HTR-8/SVneo (cell line): ENCODE results near the gene APOBEC3B.
"Not testable (repeated sequence)": the region's sequence is repeated elsewhere in the genome, so short reads cannot be mapped to it uniquely, and the experiment has no call there.

Source experiments
- DNase-seq: peaks from one replicate; pipeline ENCODE4 v3.0.0; 2011; ENCODE audit warnings: low spot score, mixed read lengths; ENCODE audit not compliant: insufficient read length
- FAIRE-seq: peaks from 2 replicates; lab custom pipeline; 2011; peaks lifted over from hg19 to GRCh38; lab: Jason Lieb, UNC

APOBEC3B gene

DNA sequence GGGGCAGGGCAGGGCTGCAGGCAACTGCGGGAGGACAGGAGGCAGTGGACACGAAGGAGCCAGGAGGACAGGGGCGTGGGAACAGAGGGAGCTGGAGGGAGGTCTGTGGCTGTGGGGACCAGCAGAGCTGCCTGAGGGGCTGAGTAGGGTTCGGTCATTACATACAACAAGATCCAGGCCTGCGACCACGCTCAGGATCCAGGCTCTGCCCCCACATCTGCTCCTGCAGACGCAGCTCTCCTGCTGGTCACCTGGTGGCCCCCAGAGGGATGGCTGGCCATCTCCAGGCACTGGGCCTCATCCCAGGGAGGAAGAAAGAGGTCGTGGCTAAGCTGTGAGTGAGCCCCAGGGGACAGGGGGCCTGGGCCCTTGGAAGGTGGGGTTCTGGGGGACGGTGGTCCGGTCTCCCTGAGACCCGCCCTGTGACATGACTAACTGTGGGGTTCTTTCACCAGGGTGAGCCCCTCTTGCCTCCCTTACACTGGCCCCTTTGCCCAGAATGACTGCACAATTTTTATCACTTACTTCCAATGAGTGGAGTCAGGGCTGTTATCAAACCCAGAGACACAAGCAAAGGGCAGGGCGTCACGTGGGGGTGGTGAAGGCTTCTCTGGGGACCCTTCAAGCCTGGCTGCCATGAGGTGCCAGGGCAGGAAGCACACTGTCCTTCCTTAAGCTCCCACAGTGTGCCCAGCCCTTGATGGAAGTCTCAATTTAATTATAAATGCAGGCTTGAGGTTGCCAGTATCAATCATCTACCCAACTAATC, 31.4 kb upstream of the APOBEC3B start:
- DNase-seq (no peak), FAIRE-seq (no peak)

DNA sequence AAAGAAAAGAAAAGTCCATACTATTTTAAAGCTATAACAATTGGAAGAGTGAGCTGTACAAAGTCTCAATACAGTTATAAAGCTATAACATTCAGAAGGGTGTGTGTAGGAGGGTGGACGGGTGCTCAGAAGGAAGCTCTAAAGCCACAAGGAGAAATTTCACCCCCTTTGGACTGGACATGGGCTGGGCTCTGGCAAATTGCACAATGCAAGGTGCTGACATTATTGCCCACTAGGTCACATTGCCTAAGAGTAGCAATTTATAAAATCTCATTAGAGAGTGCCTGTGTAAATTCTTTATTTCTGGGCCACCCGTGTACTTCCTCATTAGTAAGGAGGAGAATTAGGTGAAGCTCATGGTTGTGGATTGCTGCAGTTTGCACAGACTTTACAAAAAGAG, 30.4 kb upstream of the APOBEC3B start:
- DNase-seq: no peak

DNA sequence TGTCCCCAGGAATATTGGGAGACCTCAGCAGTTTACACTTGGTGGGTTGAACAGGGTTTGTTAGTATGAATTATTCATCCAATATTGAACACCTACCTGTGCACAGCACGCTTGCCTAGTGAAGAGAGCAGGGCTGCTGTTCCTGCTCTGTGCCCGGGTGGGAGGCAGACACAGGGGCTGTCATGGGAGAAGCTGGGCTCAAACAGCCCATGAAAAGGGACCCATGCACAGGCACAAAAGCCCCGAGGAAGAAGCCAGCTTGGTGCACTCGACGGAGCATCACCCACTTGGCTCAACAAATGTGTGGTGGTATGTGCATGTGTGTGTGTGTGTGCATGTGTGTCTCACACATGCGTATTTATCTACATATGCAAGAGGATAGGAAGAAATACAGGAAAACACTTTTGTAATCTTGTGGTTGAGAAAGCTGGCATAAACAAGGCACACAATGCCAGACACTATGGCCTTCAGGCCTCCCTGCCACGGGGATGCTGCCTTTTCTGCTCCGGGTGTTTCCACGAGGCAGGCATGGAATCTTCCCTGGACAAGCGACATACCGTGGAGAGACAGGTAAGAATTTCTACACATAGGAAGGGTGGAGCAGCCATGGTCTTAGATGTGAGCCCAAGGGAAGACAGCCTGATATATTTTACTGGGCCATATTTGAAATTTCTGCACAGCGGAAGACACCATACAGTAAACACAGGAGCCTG, 29.7 kb upstream of the APOBEC3B start:
- DNase-seq (no peak), FAIRE-seq (no peak)

More for the DNA sequence above, 30.4 kb upstream of the APOBEC3B start:
- no peak for FAIRE-seq

DNA sequence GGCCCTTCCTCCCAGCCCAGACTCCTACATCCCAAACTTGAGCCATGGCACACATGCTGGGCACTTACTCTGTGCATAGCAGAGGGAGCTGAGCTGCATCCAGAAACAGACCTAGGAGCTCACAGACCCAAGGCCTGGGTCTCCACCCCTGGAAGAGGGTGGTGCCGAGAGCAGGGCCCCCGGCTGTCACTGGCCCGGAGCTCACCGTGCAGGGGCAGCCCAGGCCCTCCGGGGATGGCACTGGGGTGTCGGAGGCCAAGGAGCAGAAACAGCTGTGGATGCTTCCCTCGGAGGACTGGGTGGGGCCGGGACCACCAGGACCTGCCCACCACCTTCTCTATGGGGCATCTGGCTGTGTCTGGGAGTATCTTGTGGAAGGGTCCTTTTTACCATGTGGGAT, 29.1 kb upstream of the APOBEC3B start:
- DNase-seq (no peak), FAIRE-seq (no peak)

DNA sequence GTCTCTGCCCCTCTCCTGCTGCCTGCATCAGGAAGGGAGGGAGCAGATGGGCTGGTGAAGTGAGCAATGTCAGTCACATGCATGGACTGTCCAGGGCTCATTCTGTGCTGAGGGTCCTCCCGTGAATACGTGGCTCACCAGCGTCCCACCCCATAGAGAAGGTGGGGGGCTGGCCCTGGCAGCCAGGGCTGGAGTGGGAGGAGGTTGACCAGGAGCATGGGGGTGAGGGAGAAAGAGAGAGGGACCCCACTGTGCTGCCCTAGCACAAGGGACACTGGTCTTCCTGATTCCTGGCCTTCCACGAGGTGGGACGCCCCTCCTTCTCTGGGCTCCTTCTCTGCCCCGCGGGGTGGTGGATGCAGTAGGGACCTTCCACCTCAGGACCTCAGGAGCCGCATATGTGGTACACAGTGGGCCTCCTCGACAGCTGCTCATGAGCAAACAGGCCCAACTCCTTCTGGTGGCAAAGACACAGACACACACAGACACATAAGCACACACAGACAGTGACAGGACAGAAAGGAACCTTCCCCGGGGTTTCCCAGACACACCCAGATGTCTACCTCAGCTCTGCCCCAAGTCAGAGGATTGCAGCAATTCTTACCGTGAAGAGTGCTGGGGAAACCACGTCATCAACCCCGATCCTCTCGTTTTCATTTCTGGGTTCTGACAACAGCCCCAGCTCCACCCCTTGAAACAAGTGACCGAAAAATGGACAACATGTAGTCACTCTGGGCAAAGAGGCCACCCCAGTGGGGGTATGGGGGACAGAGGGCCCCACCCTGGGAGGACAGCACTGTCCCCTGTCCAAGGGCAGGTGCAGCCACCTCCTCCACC, 28.4 kb upstream of the APOBEC3B start:
- FAIRE-seq (no peak), DNase-seq (no peak)

DNA sequence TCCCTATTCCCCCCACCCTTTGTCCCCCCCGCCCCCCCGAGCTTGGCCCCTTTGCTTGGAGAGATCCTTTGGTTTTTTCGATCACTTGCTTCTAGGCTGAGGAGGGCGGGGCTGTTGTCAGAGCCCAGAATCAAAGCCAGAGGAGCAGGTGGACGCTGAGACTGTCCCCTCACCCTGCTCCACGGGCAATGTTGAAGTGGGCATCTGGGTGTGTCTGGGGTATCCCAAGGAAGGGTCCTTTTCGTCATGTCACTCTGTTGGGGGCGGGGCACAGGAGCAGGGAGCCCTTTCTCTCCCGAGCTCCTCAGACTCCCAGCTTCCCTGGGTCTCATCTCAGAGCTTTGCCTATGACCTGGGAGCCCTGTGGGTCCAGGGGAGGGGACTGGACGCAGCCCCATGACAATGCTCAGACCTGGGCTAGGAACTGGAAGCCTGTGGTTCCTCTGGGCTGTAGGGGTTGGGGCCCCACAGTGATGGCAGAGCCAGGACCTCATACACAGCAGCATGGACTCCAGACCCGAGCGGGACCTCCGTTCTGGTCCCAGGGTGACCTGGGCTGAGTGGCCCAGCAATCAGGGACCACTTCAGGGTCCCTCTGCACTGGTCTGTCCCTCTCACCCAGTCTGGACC, 27.6 kb upstream of the APOBEC3B start:
- FAIRE-seq: no peak
- DNase-seq: no peak

DNA sequence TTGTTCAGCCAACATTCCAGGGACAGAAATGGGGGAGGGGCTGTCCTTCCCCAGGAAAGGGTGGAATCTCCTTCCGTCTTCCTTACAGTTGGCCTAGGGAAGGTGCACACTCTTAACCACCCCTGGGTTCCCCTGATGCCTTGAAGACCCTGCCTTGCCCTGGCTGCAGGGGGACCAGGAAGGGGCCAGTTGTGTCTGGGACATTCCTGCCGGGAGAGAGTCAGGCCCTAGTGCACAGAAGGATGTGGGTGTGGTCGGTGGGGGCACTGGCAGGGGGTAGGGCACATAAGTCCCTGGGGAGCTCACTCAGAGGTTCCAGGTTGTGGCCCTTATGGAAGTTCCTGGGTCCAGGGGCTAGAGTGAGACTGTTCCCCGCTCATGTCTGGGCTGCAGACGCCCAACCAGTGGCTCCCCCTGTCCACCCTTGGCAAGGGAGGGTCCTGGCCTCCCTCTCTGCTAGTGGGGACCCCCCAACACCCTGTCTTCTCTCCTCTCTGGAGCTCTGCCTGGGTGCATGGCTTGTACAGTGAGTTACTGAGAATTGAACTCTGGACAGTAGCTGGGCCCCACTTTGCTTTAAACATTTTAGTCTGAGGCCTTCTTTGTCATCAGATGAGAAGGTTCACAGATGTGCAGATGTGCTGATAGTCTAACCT, 26.8 kb upstream of the APOBEC3B start:
- no peak for DNase-seq
- FAIRE-seq: no peak

DNA sequence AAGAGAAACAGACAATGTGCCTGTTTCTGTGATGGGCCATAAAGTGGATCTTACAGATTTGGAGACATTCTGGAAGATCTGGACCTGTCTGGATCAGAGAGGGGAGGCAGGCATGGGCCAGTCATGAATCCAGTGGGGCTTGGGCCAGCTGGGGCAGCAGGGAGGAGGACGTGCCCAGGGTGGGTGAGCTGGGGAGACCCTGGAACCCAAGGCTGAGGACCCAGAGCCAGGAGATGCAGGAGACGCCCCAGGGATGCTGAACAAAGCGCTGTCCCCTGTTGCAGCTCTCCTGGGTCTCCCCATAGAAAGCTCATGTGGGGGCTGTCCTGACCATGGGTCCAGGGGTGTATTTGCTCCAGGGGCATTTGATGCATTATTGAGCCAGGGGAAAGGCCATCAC, 26.2 kb upstream of the APOBEC3B start:
- FAIRE-seq (no peak), DNase-seq (no peak)

DNA sequence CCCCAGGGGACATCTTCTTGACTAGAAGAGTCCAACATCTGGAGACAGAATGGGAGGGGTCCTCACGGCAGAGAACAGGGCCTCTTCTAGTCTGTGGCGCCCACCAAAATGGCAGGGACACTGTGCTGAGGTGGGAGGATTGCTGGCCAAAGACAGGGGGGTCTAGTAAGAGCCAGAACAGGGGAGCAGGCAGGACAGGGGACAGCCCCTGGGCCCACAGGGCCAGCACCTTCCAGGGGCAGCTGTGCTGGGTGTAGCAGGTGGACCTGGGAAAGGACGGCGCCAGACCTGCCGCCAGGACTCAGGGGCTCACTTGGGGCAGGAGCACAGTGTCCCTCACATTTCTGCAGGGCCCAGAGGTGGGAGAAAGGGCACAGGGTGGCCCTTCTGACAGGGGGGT, 25.6 kb upstream of the APOBEC3B start:
- FAIRE-seq: no peak
- DNase-seq: no peak

DNA sequence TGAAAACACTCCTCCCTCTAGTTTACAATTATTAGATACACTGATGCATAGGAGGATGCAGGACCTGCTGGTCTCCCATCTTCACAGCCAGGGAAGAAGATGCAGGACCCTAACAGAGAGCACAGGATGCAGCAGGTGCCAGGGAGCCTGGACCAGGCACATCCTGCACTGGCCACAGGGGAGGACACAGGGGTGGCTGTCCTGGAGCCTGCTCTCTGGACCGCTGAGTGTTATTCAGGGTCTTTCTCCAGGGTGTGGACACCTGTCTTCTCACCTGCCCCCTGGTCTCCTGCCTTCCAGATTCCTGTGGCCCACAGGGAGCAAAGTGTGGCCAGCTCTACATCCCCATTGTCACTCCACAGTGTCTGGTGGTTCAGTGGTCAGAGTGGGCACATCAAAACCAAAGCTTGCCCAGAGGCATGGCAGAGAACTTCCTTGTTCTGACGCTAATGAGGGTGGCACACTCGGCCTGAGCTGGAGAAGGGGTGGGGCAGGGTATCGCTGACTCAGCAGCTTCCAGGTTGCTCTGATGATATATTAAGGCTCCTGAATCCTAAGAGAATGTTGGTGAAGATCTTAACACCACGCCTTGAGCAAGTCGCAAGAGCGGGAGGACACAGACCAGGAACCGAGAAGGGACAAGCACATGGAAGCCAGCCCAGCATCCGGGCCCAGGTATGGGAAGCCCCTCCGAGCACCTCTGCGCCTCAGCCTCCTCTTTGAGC, 24.9 kb upstream of the APOBEC3B start, which contains the start of gene APOBEC3A:
TSS of gene APOBEC3A (plus strand) at position 564 of the 725 bp plus-strand sequence. CDS start at position 647, 83 bp downstream.
- no peak for FAIRE-seq
- no peak for DNase-seq

DNA sequence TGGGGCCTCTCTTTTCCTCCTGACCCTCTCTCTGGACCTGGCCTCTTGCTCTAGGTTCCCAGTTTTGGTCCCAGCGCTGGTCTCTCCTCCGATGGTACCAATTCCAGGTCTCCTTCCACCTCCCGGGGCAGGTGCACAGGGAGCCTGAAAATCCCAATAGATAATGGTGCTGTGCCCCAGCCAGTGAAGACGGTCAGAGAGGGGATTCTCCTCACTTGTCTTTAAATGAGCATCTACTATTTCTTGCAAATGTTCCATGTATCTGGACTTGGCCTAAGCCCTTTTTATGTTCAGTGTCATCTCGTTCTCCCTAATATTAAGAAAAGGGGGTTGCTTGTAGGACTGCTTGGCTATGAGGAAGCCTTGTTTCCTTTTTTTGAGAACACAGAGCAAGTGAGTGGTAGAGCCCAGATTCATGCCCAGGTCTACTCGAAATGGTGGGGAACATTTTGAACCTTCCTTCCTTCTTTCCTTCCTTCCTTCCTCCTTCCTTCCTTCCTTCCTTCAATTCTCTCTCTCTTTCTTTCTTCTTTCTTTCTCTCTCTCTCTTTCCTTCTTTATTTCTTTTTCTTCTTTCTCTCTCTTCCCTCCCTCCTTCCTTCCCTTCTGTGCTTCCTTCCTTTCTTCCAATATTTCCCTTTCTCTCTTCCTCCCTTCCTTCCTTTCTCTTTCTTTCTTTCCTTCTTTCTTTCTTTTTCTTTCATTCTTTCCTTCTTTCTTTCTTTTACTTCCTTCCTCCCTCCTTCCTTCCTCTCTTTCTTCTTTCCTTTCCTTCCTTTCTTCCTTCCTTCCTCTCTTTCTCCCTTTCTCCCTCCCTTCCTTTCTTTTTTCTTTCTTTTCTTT, 24.1 kb upstream of the APOBEC3B start:
- DNase-seq: no peak
- no peak for FAIRE-seq

DNA sequence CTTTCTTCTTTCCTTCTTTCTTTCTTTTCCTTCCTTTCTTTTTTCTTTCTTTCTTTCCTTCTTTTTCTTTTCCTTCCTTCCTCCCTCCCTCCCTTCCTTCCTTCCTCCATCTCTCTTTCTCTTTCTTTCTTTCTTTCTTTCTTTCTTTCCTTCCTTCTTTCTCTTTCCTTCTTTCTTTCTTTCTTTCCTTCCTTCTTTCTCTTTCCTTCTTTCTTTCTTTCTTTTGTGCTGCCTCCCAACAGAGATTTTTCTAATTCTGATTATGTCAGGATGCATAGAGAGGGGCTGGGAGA, 23.6 kb upstream of the APOBEC3B start:
- not testable (repeated sequence) for FAIRE-seq

DNA sequence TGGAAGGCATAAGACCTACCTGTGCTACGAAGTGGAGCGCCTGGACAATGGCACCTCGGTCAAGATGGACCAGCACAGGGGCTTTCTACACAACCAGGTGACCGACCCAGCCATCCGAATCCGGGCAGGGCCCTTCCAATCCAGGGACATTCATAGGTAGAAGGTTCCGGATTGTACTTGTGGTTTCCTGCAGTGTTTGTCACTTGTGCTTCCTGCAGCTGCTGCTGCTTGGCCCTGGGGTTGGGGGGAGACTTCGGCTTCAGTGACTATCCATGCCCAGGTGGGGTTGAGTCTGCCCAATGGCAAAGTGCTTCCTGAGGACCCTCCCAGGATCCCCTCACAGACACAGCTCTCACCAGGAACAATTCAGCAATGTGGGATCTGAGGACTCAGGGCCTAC, 22.6 kb upstream of the APOBEC3B start:
- DNase-seq (no peak), FAIRE-seq (no peak)

More for the DNA sequence above, 23.6 kb upstream of the APOBEC3B start:
- DNase-seq: not testable (repeated sequence)

DNA sequence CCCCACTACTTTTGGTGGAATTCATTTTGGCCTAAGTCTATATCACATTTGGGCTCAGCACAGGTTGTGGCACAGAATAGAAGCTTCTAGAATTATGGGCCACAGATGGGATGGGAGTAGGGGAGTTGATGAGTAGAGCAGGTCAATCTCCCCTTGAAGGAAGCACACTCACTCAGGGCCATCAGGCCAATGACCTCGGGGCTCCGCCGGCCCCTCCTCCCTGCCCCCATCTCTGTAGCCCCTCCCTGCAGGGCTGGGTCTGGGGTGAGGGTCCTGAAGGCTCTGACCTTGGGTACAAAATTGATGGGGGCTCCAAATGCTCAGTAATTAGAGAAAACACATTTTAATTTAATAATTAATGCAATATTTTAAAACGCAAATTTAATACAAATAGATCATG, 21.5 kb upstream of the APOBEC3B start:
- DNase-seq, FAIRE-seq: not testable (repeated sequence)

DNA sequence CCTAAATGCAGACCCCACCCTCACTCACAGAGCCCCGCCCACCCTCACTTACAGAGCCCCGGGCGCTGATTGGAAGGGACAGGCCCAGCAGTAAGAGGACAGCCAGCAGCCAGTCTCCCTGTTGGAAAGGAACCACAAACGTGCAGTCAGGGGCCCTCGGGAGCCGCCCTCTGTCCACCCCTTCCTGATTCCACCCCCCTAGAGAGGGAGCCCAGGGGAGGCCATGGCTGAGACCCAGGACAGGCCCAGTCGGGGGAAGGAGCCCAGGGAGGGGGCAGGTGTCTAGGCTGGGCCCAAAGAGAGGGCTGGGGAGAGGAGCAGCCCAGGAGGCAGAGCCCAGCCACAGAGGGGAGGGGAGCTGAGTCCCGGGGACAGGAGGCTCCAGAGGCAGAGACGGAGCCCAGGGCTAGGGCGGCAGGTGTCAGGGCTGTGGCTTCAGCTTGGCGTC, 18.8 kb upstream of the APOBEC3B start:
- FAIRE-seq, DNase-seq: not testable (repeated sequence)

DNA sequence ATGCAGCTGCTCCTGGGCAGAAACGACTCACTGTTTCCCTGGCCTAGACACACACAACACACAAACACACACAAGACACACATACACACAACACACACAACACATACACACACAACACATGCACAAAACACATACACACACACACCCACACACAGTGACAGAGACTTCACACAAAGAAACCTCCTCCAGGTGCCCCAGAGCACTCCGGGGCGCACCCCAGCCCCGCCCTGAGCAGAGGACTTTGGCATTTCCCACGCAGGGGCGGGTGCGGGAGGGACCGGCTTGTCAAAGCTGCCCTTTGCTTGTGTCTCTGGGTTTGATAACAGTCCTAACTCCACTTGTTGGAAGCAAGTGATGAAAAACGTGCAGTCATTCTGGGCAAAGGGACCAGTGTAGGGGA, 18.3 kb upstream of the APOBEC3B start:
- DNase-seq: no peak
- FAIRE-seq: peak; percentile 67

DNA sequence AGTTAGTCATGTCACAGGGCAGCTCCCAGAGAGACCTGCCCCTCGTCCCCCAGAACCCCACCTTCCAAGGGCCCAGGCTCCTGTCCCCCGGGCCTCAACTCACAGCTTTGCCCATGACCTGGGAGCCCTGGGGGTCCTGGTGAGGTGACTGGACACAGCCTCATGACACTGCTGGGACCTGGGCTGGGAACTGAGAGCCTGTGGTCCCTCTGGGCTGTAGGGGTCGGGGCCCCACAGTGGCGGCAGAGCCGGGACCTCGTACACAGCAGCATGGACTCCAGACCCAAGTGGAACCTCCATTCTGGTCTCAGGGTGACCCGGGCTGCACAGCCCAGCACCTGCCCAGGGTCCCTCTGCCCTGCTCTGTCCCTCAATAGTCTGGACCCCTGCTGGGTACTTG, 17.8 kb upstream of the APOBEC3B start:
- FAIRE-seq: no peak
- DNase-seq: no peak

DNA sequence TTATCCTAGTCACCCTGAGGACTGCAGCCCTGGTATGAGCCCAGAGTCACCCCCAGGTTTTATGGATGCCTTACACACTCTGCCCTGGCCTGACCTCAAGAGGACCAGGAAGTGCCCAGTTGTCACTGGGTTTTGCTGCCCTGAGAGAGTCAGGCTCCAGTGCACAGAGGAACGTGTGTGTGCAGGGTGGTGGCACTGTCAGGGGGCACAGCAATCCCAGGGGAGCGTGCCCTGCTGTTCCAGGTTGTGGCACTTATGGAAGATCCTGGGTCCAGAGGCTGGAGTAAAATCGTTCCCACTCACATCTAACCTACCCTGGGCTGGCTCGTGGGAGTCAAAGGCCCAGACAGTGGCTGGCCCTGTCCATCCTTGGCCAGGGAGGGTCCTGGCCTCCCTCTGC, 17.2 kb upstream of the APOBEC3B start:
- DNase-seq (no peak), FAIRE-seq (no peak)
